HCT116 (cell line): ENCODE data around the gene PLS3. TPM values are rescaled to one million over a fixed set of nuclear protein-coding genes. Genes with fewer than 3 reads are reported as not detected.

Experiments used
- ATAC-seq: fragments of 200-7000 bp; cut with Tn5 transposase; 2 replicates; pipeline ENCODE4 v1.9.1; 2020; ENCODE audit warnings: mild to moderate bottlenecking, moderate library complexity
- BruUV-seq: library from RNA; stranded (reverse); fragments of 400-500 nt; replicated peaks from 2 replicates; lab custom pipeline; 2021; lab: Mats Ljungman, UMichigan
- CTCF ChIA-PET: fragments of 300-600 bp; sonication (Branson Sonifier 250); formaldehyde crosslinking; loops from one replicate; lab custom pipeline; 2021; ENCODE audit warnings: antibody characterized with exemption; lab: Charles Lee
- POLR2A ChIA-PET: fragments of 300-600, 350-600 bp; sonication (Branson Sonifier 250); formaldehyde crosslinking; loops from one replicate; lab custom pipeline; 2021; ENCODE audit warnings: antibody characterized with exemption; lab: Charles Lee
- RAD21 ChIA-PET, 2 experiments: fragments of 300-600 bp; sonication (Branson Sonifier 250); formaldehyde crosslinking; loops; one replicate each; lab custom pipeline; 2023; ENCODE audit warnings: low total read pairs in 2 of 2; ENCODE audit not compliant: uncharacterized antibody in 2 of 2, unreplicated experiment in 2 of 2, low non-redundant PET in 1 of 2; lab: Charles Lee
- DNase-seq: peaks from one replicate; pipeline ENCODE4 v3.0.0-alpha.2; 2010; ENCODE audit warnings: low read depth, low spot score
- H2AFZ ChIP-seq: fragments of 200-600 bp; shearing (Covaris generic), sonication (generic); 2 replicates; pipeline ENCODE4 v1.6.1; 2017; ENCODE audit warnings: low read depth, mixed run types, mixed read lengths, antibody characterized with exemption, low read length; ENCODE audit not compliant: poor library complexity, severe bottlenecking
- H3K27ac ChIP-seq: 2 replicates; pipeline ENCODE4 v1.5.1; 2012; ENCODE audit warnings: low read depth, low read length
- H3K27me3 ChIP-seq: fragments of 200-600 bp; sonication (generic); 2 replicates; pipeline ENCODE4 v1.6.1; 2016; ENCODE audit warnings: mixed run types, low read length, mixed read lengths; ENCODE audit not compliant: insufficient read depth
- H3K36me3 ChIP-seq, 2 experiments: fragments of 200-500 bp in 1 of 2; fragments of 200-600 bp in 1 of 2; sonication (Bioruptor generic) in 1 of 2; sonication (generic) in 1 of 2; 2 replicates each; pipeline versions ENCODE4 v1.5.1 to v1.6.1; 2014 to 2016; ENCODE audit warnings: low read length in 2 of 2, inconsistent platforms in 1 of 2, mixed read lengths in 1 of 2, mixed run types in 1 of 2; ENCODE audit not compliant: insufficient read depth in 2 of 2, control insufficient read depth in 1 of 2
- H3K4me1 ChIP-seq, 2 experiments: fragments of 200-600 bp in 1 of 2; sonication (generic) in 1 of 2; 2 replicates each; pipeline versions ENCODE4 v1.5.1 to v1.6.1; 2012 to 2017; ENCODE audit warnings: low read length in 2 of 2, inconsistent platforms in 1 of 2, mild to moderate bottlenecking in 1 of 2, mixed read lengths in 1 of 2, mixed run types in 1 of 2, moderate library complexity in 1 of 2; ENCODE audit not compliant: insufficient read depth in 2 of 2, control insufficient read depth in 1 of 2
- H3K4me2 ChIP-seq: fragments of 200-600 bp; sonication (generic); 2 replicates; pipeline ENCODE4 v1.6.1; 2017; ENCODE audit warnings: mixed run types, low read length, mixed read lengths
- H3K4me3 ChIP-seq, 2 experiments: fragments of 200-600 bp in 1 of 2; sonication (generic) in 1 of 2; replicated peaks in 1 of 2; 2 replicates each; pipeline ENCODE4 v1.5.1; 2011 to 2016; ENCODE audit warnings: low read length in 2 of 2, control low read depth in 1 of 2, low read depth in 1 of 2, mild to moderate bottlenecking in 1 of 2, mixed read lengths in 1 of 2, mixed run types in 1 of 2
- H3K79me2 ChIP-seq: fragments of 200-600 bp; sonication (generic); 2 replicates; pipeline ENCODE4 v1.6.1; 2017; ENCODE audit warnings: mild to moderate bottlenecking, mixed run types, low read length, moderate library complexity, mixed read lengths; ENCODE audit not compliant: insufficient read depth
- H3K9ac ChIP-seq: fragments of 200-600 bp; sonication (generic); 2 replicates; pipeline ENCODE4 v1.6.1; 2016; ENCODE audit warnings: low read length, mixed read lengths
- H3K9me2 ChIP-seq: fragments of 200-600 bp; sonication (generic), shearing (Covaris generic); 2 replicates; pipeline ENCODE4 v1.6.1; 2017; ENCODE audit warnings: mixed run types, mild to moderate bottlenecking, moderate library complexity; ENCODE audit not compliant: insufficient read depth
- H3K9me3 ChIP-seq, 2 experiments: fragments of 200-500 bp in 1 of 2; fragments of 200-600 bp in 1 of 2; sonication (Bioruptor generic) in 1 of 2; sonication (generic) in 1 of 2; 2 replicates each; pipeline ENCODE4 v1.6.1; 2014 to 2017; ENCODE audit warnings: low read length in 2 of 2, mixed read lengths in 2 of 2, inconsistent platforms in 1 of 2, low read depth in 1 of 2, mild to moderate bottlenecking in 1 of 2, mixed run types in 1 of 2, moderate library complexity in 1 of 2; ENCODE audit not compliant: control insufficient read depth in 1 of 2, insufficient read depth in 1 of 2
- H4K20me1 ChIP-seq: fragments of 200-600 bp; sonication (generic), shearing (Covaris generic); 2 replicates; pipeline ENCODE4 v1.6.1; 2017; ENCODE audit warnings: mixed run types, mild to moderate bottlenecking, moderate library complexity; ENCODE audit not compliant: insufficient read depth
- EZH2phosphoT487 ChIP-seq: fragments of 200-600 bp; IDR thresholded peaks from 2 replicates; pipeline ENCODE4 v1.6.1; 2018; ENCODE audit warnings: antibody characterized with exemption, borderline replicate concordance
- FOSL1 ChIP-seq: IDR thresholded peaks from 2 replicates; pipeline ENCODE4 v1.6.1; 2012; ENCODE audit warnings: low read depth
- POLR2AphosphoS5 ChIP-seq: IDR thresholded peaks from 2 replicates; pipeline ENCODE4 v1.6.1; 2011; ENCODE audit warnings: mild to moderate bottlenecking, low read depth, low read length, moderate library complexity
- intact Hi-C: fragments of 100-400 bp; cut with micrococcal nuclease; formaldehyde crosslinking; loops from 2 replicates; pipeline ENCODE4 v1.10.0; 2022
- total RNA-seq: library from RNA; stranded (reverse); gene quantifications from one replicate; pipeline ENCODE4 v1.2.1, GENCODE V29; 2021; ENCODE audit not compliant: unreplicated experiment
- TF ChIP-seq, protein P1 (sequence below): IDR thresholded peaks from 2 replicates; pipeline ENCODE4 v1.6.1; 2012
- TF ChIP-seq, protein P2 (sequence below): IDR thresholded peaks from 2 replicates; pipeline ENCODE4 v1.6.1; 2012; ENCODE audit warnings: low read depth
- TF ChIP-seq, protein P3 (sequence below), 3 experiments: fragments of 200-600 bp in 1 of 3; sonication (generic) in 1 of 3; IDR thresholded peaks in 2 of 3; conservative IDR thresholded peaks in 1 of 3; 2 replicates each; pipeline ENCODE4 v1.5.1; 2012 to 2017; ENCODE audit warnings: low read depth in 2 of 3, low read length in 2 of 3, antibody characterized with exemption in 1 of 3, borderline replicate concordance in 1 of 3, control low read depth in 1 of 3, mild to moderate bottlenecking in 1 of 3, mixed read lengths in 1 of 3, mixed run types in 1 of 3, moderate library complexity in 1 of 3; ENCODE audit not compliant: insufficient read depth in 1 of 3

PLS3 gene
- total RNA-seq, 1 experiment from 2014 or later = 50.8 TPM

DNA sequence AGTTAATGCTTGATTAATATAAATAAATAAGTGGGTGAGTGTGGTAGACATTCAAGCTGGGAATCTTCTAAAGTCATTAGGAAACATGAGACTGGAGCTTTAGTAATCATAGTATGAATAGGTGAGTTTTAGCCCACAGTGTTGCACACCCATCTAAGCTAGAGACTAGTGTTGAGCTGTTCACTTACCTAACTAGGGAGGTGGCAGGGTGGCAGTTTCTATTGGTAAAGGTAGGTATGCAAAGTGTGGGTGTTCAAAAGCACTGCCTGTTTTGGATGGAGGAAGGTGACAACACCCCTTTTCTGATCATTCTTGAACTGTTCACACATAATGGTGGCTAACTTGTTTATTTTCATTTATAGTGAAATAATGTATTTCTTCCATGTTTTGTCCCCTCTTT, 41.3 kb downstream of the PLS3 start:
- POLR2A ChIA-PET = no interaction called here
- intact Hi-C loops = no loop called here

More for the DNA sequence above, 41.3 kb downstream of the PLS3 start:
- Histone ChIP-seq H3K27ac (no peak overlapping the region), H3K36me3 (no peaks in the 10 kb centered on the region), H3K9ac (no peak overlapping the region), H3K79me2 (no peaks in the 10 kb centered on the region), H3K27me3 (no peaks in the 10 kb centered on the region), H2AFZ (no peak overlapping the region), H3K4me3 (no peak overlapping the region), H3K9me3 (no peaks in the 10 kb centered on the region), H3K4me2 (no peak overlapping the region), H4K20me1 (no peaks in the 10 kb centered on the region), H3K9me2 (no peaks in the 10 kb centered on the region), H3K4me1 (no peaks in the 10 kb centered on the region)
- no TSS peak for BruUV-seq
- TF ChIP-seq, protein P1, sequence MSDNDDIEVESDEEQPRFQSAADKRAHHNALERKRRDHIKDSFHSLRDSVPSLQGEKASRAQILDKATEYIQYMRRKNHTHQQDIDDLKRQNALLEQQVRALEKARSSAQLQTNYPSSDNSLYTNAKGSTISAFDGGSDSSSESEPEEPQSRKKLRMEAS = no peak
- TF ChIP-seq, protein P2, sequence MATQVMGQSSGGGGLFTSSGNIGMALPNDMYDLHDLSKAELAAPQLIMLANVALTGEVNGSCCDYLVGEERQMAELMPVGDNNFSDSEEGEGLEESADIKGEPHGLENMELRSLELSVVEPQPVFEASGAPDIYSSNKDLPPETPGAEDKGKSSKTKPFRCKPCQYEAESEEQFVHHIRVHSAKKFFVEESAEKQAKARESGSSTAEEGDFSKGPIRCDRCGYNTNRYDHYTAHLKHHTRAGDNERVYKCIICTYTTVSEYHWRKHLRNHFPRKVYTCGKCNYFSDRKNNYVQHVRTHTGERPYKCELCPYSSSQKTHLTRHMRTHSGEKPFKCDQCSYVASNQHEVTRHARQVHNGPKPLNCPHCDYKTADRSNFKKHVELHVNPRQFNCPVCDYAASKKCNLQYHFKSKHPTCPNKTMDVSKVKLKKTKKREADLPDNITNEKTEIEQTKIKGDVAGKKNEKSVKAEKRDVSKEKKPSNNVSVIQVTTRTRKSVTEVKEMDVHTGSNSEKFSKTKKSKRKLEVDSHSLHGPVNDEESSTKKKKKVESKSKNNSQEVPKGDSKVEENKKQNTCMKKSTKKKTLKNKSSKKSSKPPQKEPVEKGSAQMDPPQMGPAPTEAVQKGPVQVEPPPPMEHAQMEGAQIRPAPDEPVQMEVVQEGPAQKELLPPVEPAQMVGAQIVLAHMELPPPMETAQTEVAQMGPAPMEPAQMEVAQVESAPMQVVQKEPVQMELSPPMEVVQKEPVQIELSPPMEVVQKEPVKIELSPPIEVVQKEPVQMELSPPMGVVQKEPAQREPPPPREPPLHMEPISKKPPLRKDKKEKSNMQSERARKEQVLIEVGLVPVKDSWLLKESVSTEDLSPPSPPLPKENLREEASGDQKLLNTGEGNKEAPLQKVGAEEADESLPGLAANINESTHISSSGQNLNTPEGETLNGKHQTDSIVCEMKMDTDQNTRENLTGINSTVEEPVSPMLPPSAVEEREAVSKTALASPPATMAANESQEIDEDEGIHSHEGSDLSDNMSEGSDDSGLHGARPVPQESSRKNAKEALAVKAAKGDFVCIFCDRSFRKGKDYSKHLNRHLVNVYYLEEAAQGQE = no peak
- TF ChIP-seq EZH2phosphoT487 = no peak
- TF ChIP-seq POLR2AphosphoS5 = no peak
- TF ChIP-seq FOSL1 = no peak
- TF ChIP-seq, protein P3, sequence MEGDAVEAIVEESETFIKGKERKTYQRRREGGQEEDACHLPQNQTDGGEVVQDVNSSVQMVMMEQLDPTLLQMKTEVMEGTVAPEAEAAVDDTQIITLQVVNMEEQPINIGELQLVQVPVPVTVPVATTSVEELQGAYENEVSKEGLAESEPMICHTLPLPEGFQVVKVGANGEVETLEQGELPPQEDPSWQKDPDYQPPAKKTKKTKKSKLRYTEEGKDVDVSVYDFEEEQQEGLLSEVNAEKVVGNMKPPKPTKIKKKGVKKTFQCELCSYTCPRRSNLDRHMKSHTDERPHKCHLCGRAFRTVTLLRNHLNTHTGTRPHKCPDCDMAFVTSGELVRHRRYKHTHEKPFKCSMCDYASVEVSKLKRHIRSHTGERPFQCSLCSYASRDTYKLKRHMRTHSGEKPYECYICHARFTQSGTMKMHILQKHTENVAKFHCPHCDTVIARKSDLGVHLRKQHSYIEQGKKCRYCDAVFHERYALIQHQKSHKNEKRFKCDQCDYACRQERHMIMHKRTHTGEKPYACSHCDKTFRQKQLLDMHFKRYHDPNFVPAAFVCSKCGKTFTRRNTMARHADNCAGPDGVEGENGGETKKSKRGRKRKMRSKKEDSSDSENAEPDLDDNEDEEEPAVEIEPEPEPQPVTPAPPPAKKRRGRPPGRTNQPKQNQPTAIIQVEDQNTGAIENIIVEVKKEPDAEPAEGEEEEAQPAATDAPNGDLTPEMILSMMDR (IDR thresholded peaks at IDR 0.05 in 2 of 3, conservative IDR thresholded peaks at IDR 0.05 in 1 of 3; ENCODE audit: borderline replicate concordance in 1 of 3, insufficient read depth in 1 of 3, low read depth in 2 of 3, low read length in 2 of 3) = no peak
- DNase-seq (no peak), ATAC-seq (no peak)
- ChIA-PET RAD21 (no interaction called here), CTCF (no interaction called here)
